ENCODE results near the gene FAM204A.

The FAM204A gene

GRCh38 chr10:118271671-118272070, 70.5 kb downstream of the FAM204A start:
- no peak for DNase-seq
- Histone ChIP-seq H3K27ac (no peak overlapping the region), H3K36me3 (no peaks in the 10 kb centered on the region), H3K4me3 (ENCODE audit: low read depth, low read length) (no peak overlapping the region), H3K9me3 (ENCODE audit: severe bottlenecking) (no peaks in the 10 kb centered on the region), H3K27me3 (ENCODE audit: insufficient read depth, low read depth, severe bottlenecking) (peaks cover 68% of the 10 kb centered on the region)
- TF ChIP-seq, protein P1, sequence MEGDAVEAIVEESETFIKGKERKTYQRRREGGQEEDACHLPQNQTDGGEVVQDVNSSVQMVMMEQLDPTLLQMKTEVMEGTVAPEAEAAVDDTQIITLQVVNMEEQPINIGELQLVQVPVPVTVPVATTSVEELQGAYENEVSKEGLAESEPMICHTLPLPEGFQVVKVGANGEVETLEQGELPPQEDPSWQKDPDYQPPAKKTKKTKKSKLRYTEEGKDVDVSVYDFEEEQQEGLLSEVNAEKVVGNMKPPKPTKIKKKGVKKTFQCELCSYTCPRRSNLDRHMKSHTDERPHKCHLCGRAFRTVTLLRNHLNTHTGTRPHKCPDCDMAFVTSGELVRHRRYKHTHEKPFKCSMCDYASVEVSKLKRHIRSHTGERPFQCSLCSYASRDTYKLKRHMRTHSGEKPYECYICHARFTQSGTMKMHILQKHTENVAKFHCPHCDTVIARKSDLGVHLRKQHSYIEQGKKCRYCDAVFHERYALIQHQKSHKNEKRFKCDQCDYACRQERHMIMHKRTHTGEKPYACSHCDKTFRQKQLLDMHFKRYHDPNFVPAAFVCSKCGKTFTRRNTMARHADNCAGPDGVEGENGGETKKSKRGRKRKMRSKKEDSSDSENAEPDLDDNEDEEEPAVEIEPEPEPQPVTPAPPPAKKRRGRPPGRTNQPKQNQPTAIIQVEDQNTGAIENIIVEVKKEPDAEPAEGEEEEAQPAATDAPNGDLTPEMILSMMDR (IDR thresholded peaks at IDR 0.05; ENCODE audit: low read depth, low read length): no peak

- H3K4me3 ChIP-seq (ENCODE audit: low read depth, low read length): no peak overlapping the region
- H3K27ac ChIP-seq: no peak overlapping the region
- no peak for DNase-seq
- H3K27me3 ChIP-seq (ENCODE audit: insufficient read depth, low read depth, severe bottlenecking): peaks cover 83% of the 10 kb centered on the region
- TF ChIP-seq, protein P1 (IDR thresholded peaks at IDR 0.05; ENCODE audit: low read depth, low read length): no peak
- H3K36me3 ChIP-seq: no peaks in the 10 kb centered on the region
- H3K9me3 ChIP-seq (ENCODE audit: severe bottlenecking): no peaks in the 10 kb centered on the region
These were observed 75.9 kb downstream of the FAM204A start for GRCh38 chr10:118266098-118266748.

- no peaks in the 10 kb centered on the region for H3K9me3 ChIP-seq (ENCODE audit: severe bottlenecking)
- peaks cover 83% of the 10 kb centered on the region for H3K27me3 ChIP-seq (ENCODE audit: insufficient read depth, low read depth, severe bottlenecking)
- no peaks in the 10 kb centered on the region for H3K36me3 ChIP-seq
- TF ChIP-seq, protein P1 (IDR thresholded peaks at IDR 0.05; ENCODE audit: low read depth, low read length): no peak
- H3K27ac ChIP-seq: no peak overlapping the region
- H3K4me3 ChIP-seq (ENCODE audit: low read depth, low read length): no peak overlapping the region
- no peak for DNase-seq
These were observed 77.2 kb downstream of the FAM204A start for GRCh38 chr10:118264838-118265470.

DNA sequence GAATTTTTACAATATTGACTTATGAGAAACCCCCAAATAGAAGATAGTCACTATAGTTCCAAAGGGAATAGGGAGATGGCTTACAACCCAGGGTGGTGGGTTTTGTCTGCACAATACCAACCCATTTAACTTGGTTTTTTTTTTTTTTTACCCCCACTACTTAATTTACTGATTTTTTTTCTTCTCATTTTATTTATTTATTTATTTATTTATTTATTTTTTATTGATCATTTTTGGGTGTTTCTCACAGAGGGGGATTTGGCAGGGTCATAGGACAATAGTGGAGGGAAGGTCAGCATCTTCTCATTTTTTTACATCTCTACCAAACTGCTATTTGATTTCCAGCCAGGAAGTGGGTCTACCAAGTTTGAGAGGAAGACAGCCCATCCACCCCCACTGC, 77.9 kb downstream of the FAM204A start:
- no peaks in the 10 kb centered on the region for H3K36me3 ChIP-seq
- no peak overlapping the region for H3K4me3 ChIP-seq (ENCODE audit: low read depth, low read length)
- H3K9me3 ChIP-seq (ENCODE audit: severe bottlenecking): no peaks in the 10 kb centered on the region
- H3K27ac ChIP-seq: no peak overlapping the region
- TF ChIP-seq, protein P1 (IDR thresholded peaks at IDR 0.05; ENCODE audit: low read depth, low read length): no peak
- no peak for DNase-seq
- H3K27me3 ChIP-seq (ENCODE audit: insufficient read depth, low read depth, severe bottlenecking): peaks cover 81% of the 10 kb centered on the region

- TF ChIP-seq, protein P1 (IDR thresholded peaks at IDR 0.05; ENCODE audit: low read depth, low read length): no peak
- Histone ChIP-seq H3K36me3 (no peaks in the 10 kb centered on the region), H3K27me3 (ENCODE audit: insufficient read depth, low read depth, severe bottlenecking) (peaks cover 81% of the 10 kb centered on the region), H3K9me3 (ENCODE audit: severe bottlenecking) (no peaks in the 10 kb centered on the region), H3K27ac (no peak overlapping the region), H3K4me3 (ENCODE audit: low read depth, low read length) (no peak overlapping the region)
- no peak for DNase-seq
These were observed 79.6 kb downstream of the FAM204A start for GRCh38 chr10:118262538-118262937.

All from WERI-Rb-1 (cell line).